ENCODE data around the gene SNX27.
"Not testable (repeated sequence)": the region's sequence is repeated elsewhere in the genome, so short reads cannot be mapped to it uniquely, and the experiment has no call there.

SNX27 gene

GRCh38 chr1:151661751-151662150, 49.9 kb downstream of the SNX27 start:
- TF ChIP-seq ZFX (IDR thresholded peaks at IDR 0.05; ENCODE audit: borderline replicate concordance) = no peak
- TF ChIP-seq CTCF (IDR thresholded peaks at IDR 0.05) = no peak
- H3K27ac ChIP-seq = no peak overlapping the region

GRCh38 chr1:151668090-151668489, 56.2 kb downstream of the SNX27 start:
- 0 out of 2 replicates have a peak overlapping the region, but pooled peaks have one; percentile 28 for H3K27ac ChIP-seq
- TF ChIP-seq CTCF (IDR thresholded peaks at IDR 0.05) (no peak), ZFX (IDR thresholded peaks at IDR 0.05; ENCODE audit: borderline replicate concordance) (no peak)

- not testable (repeated sequence) for H3K27ac ChIP-seq
Observed at GRCh38 chr1:151670036-151670675, 58.3 kb downstream of the SNX27 start.

GRCh38 chr1:151673407-151673806, 61.6 kb downstream of the SNX27 start:
- H3K27ac ChIP-seq = no peak overlapping the region
- TF ChIP-seq ZFX (IDR thresholded peaks at IDR 0.05; ENCODE audit: borderline replicate concordance) (no peak), CTCF (IDR thresholded peaks at IDR 0.05) (no peak)

- TF ChIP-seq CTCF (IDR thresholded peaks at IDR 0.05) (no peak), ZFX (IDR thresholded peaks at IDR 0.05; ENCODE audit: borderline replicate concordance) (no peak)
- H3K27ac ChIP-seq = no peak overlapping the region
Observed at GRCh38 chr1:151680391-151680790, 68.5 kb downstream of the SNX27 start.

GRCh38 chr1:151680826-151681225, 69.0 kb downstream of the SNX27 start:
- H3K27ac ChIP-seq = no peak overlapping the region
- TF ChIP-seq CTCF (IDR thresholded peaks at IDR 0.05) = no peak
- no peak for TF ChIP-seq ZFX (IDR thresholded peaks at IDR 0.05; ENCODE audit: borderline replicate concordance)

GRCh38 chr1:151681923-151682322, 70.1 kb downstream of the SNX27 start:
- no peak overlapping the region for H3K27ac ChIP-seq
- no peak for TF ChIP-seq ZFX (IDR thresholded peaks at IDR 0.05; ENCODE audit: borderline replicate concordance)
- no peak for TF ChIP-seq CTCF (IDR thresholded peaks at IDR 0.05)

- not testable (repeated sequence) for H3K27ac ChIP-seq
Observed at GRCh38 chr1:151682901-151683300, 71.1 kb downstream of the SNX27 start.

Data from 22Rv1 (cell line).